Measurements from ENCODE around the gene MAST1.
"Not testable (repeated sequence)": the region's sequence is repeated elsewhere in the genome, so short reads cannot be mapped to it uniquely, and the experiment has no call there.

The MAST1 gene

DNA sequence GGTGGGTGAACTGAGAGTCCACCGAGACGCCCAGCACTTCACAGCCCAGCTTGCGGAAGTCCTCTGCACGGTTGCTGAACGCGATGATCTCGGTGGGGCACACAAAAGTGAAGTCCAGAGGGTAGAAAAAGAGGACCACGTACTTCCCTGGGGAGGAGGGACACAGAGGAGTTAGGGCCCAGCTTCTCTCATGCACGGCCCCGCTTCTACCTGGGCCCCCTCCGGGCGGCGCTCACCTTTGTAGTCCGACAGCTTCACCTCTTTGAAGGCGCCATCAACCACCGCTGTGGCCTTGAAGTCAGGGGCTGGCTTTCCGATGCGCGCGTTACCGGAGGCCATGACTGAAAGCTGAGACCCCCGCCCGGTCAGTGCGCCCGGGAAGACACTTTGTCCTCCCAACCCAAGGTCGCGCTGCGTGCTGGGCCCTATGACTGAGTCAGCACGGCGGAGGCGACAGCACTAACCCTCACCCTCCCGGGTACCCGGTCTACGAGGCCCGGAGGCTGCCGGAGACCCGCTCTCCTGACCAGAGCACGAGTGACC lies 37.3 kb upstream of the MAST1 start:
- no peak for DNase-seq (ENCODE audit: low read depth in 3 of 3)

DNA sequence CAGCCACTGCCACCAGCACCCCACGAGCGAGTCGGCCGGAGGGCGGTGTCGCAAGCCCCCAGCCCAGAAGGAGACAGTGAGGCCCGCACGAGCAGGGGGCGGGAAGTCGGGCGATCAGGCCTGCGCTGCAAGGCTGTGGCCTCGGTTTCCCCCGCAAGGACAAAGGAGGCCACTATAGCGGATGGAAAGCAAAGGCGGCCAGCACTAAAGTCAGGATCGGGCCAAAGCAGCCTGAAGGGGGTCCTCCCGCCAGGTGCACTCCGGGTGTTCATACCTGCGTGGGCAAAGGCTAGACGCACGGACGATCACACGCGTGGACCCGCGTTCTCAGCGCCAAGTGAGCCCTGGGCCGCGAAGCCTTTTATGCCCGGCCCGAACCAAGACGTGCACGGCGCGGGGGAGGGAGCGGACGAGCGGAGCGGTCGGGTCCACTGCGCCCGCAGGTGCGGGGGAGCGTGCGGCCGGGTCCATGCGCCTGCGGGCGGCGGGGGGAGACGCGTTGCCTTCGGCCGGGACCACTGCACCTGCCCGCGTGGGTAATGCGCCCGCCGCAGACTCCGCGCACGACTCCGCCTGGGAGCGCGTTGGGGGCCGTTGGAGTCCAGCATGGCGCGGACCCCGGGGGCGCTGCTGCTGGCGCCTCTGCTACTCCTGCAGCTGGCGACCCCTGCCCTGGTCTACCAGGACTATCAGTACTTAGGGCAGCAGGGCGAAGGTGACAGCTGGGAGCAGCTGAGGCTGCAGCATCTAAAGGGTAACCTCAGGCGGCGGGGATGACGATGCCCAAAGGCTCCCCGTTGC lies 36.6 kb upstream of the MAST1 start, which contains the start of the genes PRDX2 and THSD8:
Gene PRDX2 (minus strand): TSS at position 335 of the 801 bp plus-strand sequence. CDS start 539 bp downstream, outside the sequence.
Gene THSD8 (plus strand): TSS at position 604 of the 801 bp plus-strand sequence. CDS start 3 bp downstream, at position 607.
- peak in 2 of 3 donors; percentile 65 to 82 for DNase-seq (ENCODE audit: low read depth in 3 of 3)

DNA sequence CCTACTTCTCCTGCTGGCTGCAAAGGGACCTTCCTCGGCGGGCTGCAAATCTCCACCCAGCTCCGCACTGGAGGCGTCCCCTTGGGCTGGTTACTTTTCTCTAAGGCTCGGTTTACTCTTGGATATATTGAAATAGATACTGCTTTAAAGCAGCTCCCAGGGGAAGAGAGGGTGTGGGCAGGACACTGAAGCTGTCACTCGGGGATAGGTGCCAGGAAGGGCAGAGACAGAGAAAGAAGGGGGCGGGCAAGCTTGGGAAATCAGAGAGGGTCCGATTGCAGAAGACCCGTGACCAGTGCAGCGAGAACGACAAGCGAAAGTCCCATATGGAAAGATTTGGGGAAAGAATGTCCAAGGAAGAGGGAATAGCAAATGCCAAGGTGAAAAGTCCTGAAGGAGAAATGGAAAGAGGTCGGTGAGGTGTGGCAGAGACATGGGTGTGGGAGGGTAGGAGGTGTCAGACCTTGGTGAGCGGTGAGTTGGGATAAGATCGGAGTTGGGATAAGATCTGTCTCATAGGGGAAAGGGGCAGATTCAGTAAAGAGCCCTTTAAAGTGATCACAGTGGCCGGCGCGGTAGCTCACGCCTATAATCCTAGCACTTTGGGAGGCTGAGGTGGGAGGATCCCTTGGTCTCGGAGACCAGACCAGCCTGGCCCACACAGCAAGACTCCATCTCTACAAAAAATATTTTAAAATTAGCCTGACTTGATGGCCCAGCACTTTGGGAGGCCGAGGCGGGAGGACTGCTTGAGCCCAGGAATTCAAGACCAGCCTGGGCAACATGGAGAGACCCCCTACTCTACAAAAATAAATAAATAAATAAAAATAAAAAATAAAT lies 35.8 kb upstream of the MAST1 start:
- DNase-seq (ENCODE audit: low read depth in 3 of 3) = no peak

DNA sequence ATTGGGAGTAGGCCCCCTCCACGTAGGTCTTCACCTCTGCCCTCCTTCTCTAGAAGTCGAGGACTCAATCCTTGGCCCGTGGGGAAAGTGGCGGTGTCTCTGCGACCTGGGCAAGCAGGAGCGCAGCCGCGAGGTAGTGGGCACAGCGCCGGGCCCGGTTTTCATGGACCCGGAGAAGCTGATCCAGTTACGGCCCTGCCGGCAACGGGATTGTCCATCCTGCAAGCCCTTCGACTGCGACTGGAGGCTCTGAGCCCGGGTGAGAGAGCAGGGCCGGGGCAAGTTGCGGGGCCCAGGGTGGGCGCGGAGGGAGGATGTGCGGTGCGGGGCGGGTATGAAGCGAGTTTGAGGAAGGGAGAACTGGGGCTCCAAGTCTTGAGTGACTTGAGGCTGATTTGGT lies 34.3 kb upstream of the MAST1 start:
- no peak for DNase-seq (ENCODE audit: low read depth in 3 of 3)

DNA sequence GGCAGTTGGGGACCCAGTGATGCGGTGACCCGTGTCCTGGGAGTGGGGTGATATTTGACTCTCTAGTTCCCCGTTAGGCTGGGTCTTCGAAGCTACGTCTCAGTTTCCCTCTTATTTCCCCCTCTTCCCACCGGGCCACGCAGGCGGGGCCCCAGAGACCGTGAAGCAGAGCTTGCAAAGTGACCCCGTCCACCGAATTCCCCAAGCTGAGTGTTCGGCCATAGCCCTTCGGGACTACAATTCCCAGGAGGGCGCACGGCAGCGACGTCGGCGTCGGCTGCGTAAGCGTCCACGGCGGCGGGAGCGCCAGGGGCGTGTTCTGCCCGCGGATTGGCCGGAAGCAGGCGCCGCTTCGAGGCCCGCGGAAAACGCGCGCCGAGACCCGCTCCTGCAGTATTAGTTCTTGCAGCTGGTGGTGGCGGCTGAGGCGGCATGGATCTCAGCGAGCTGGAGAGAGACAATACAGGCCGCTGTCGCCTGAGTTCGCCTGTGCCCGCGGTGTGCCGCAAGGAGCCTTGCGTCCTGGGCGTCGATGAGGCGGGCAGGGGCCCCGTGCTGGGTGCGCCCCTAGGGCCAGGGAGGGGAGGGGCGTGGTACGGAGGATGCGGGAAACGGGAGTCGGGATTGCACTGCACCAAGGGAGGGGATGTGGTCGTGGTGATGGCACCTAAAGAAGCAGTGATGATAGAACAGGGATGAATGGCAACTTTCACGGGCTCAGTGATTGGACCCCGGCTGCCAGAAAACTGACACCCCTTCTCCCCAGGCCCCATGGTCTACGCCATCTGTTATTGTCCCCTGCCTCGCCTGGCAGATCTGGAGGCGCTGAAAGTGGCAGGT lies 31.9 kb upstream of the MAST1 start, which contains the start of gene RNASEH2A:
Gene RNASEH2A (plus strand): TSS at position 343 of the 840 bp plus-strand sequence. CDS start 90 bp downstream, at position 433.
- DNase-seq (ENCODE audit: low read depth in 3 of 3) = peak in 2 of 3 donors; percentile 79 to 85

DNA sequence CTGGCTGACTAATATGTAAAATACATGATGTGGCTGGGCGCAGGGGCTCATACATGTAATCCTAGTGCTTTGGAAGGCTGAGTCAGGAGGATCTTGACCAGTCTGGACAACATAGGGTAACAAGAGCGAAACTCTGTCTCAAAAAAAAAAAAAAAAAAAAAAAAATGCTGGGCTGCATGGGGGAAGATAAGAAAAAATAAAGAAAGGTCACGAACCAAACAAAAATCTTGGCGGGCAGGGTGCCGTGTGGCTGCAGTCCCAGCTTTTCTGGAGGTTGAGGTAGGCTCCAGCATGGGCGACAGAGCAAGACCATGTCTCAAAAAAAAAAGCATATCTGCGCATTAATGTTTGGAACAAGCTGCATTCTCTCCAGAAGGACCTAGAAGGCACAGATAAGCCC lies 23.2 kb upstream of the MAST1 start:
- no peak for DNase-seq (ENCODE audit: low read depth in 3 of 3)

DNA sequence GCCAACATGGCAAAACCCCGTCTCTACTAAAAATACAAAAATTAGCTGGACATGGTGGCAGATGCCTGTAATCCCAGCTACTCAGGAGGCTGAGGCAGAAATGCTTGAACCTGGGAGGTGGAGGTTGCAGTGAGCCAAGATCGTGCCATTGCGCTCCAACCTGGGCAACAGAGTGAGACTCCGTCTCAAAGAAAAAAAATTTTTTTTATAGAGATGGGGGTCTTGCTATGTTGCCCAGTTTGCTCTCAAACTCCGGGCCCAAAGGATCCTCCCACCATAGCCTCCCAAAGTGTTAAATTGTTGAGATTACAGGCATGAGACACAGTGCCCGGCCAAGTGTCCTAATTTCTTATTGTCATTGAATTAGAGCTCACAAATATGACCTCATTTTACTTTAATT lies 21.1 kb upstream of the MAST1 start:
- not testable (repeated sequence) for DNase-seq (ENCODE audit: low read depth in 3 of 3)

DNA sequence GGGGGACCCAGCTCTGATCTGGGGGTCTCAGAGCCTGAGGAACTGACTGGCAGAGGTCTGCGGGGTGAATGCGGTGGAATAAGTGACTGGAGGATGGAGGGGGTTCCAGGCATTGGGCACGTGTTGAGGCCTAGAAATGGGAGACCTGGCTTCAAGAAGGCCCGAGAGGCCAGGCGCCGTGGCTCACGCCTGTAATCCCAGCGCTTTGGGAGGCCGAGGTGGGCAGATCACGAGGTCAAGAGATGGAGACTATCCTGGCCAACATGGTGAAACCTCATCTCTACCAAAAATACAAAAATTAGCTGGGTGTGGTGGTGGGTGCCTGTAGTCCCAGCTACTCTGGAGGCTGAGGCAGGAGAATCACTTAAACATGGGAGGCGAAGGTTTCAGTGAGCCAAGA lies 20.5 kb upstream of the MAST1 start:
- DNase-seq (ENCODE audit: low read depth in 3 of 3) = not testable (repeated sequence)

DNA sequence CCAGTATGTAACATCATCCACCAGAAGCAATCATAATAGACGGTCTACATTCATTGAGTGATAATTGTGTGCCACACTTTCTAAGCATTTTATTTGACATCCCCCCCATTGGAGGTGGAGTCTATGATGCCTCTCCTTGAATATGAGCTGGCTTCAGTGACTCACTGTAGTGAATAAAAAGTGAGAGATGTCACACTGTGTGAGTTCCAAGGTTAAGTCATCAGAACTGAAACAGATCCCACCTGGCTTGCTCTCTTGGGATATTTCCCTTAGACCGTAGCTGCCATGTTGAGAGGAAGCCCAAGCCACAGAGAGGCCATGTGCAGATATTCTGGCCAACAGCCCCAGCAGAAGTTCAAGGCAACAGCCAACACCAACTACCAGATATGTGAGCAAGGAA lies 16.6 kb upstream of the MAST1 start:
- no peak for DNase-seq (ENCODE audit: low read depth in 3 of 3)

DNA sequence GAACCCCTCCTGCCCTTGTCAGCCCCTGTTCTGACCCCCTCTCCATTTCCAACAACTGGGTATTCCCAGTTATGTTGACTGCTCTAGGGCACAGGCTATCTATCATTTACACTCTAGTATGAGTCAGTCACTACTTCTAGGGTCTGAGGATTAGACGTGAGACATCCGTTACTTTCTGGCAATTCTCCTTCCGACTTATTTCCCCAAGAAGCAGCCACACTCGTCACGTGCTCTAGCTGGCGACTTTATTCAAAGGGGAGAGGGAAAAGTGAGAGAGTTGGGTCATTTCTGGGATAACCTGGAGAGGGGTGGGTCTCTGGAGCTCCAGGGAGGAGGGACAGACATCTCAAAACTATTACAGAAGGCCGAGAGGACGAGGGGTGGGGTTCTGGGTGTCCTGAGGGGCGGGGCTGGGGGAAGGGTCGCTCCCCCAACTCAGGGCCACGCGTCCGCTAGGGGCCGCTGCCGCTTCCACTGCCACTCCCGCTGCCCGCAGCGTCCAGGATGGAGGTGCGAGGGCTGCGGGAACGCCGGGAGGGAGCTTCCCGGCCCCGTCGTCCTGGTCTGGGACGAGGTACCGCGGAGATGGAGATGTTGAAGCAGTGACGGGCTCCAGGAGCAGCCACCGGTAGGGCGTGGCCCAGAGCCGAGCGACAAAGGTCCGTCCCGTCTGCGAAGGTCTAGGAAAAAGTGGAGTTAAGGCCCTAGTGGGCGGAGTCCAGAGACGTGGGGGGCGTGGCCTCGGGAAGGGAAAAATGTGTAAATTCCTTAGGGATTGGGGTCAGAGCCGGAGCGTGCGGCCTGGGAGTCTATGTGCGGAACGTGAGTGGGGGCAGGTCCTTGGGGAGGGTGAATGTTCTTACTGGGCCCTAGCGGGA lies 12.8 kb upstream of the MAST1 start:
- no peak for DNase-seq (ENCODE audit: low read depth in 3 of 3)

DNA sequence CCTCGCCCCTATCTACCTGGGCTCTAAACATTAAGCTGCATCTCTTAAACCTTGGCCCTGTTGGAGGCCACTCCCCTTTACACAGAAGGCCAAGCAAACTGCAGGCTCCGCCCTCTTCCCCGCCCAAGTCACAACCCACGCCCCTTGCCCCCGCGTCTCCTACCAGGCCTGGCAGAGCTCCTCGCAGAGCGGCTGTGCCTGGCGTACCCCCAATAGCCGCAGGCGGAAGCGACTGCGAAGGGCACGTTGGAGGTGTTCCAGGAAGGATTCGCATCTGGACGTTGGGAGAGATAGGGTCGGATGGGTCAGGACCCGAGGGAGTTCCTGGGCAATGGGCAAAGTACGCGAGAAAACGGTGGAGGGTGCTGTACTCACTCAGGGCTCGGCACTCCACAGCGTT lies 9.8 kb upstream of the MAST1 start:
- no peak for DNase-seq (ENCODE audit: low read depth in 3 of 3)

DNA sequence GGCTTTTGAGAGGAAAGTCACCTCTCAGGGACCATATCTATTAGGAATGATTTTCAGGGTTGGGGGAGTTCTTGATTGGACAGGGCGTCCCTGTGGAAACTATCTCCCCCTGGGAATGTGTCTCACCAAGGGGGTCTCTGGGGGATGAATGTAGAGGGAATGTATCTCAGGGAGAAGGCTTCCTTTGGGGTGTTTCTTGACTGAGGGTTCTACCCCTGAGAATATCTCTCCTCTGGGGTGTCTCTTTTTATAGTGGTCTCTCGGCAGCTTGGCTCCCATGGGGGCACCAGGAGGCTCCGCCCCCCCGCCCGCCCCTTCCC lies 4.9 kb upstream of the MAST1 start:
- no peak for DNase-seq (ENCODE audit: low read depth in 3 of 3)

DNA sequence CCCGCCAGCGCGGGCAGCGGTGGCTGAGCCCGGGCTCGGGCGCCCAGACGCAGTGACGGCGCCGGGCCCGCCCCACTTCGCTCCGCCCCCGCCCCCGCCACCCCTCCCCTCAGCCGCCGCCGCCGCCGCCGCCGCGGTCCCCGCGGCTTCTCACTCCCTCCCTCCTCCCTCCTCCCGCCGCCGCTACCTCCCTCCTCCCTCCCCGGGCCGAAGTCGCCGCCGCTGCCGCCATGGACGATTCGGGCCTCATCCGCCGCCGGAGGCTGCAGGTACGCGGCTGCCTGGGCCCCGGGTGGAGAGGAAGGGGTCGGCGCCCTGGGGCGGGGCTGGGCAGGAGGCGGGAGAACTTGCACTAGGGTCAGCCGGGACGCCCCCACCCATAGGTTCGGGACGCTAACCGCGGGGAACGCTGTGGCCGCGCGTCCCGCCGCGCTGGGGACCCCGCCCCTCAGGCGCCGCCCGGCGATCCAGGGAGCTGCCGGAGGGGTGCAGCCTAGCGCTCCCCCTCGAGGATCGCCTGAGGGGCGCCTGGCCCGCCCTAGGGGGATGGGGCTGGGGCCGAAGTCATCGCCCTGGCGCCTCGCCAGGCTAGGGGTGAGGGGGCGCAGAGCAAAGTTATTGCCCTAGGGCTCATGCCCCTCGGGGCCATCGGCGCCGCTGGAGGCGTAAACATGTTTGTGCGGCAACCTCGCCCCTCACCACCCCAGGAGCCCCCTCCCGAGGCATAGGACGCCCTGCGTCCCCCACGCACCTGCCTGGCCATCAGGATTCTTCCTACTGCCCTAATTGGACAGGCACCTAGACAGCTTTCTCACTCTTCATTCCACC lies 4.4 kb upstream of the MAST1 start:
- peak in 1 of 3 donors; percentile 43 for DNase-seq (ENCODE audit: low read depth in 3 of 3)

DNA sequence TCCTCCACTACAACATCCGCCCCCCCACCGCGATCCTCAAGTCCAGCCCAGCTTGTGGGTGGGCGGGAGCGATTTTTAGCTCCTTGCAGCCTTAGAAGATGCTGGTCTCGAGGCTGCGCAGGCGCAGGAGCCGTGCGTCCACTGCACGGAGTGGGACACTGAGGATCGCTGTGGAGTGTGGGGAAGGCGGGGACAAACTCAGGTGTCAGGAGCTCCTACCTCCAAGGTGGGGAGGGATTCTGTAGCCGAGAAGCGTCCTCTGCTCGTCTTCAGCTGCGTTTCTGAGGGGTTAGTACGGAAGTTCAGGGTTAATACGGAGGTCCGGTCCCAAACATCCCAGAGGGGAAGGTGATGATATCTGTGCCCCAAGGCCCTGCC lies 3.8 kb upstream of the MAST1 start, which contains the start of gene RTBDN:
Gene RTBDN (minus strand): TSS at position 14 of the 378 bp plus-strand sequence. CDS start 4,600 bp downstream, outside the sequence.
- DNase-seq (ENCODE audit: low read depth in 3 of 3) = no peak

DNA sequence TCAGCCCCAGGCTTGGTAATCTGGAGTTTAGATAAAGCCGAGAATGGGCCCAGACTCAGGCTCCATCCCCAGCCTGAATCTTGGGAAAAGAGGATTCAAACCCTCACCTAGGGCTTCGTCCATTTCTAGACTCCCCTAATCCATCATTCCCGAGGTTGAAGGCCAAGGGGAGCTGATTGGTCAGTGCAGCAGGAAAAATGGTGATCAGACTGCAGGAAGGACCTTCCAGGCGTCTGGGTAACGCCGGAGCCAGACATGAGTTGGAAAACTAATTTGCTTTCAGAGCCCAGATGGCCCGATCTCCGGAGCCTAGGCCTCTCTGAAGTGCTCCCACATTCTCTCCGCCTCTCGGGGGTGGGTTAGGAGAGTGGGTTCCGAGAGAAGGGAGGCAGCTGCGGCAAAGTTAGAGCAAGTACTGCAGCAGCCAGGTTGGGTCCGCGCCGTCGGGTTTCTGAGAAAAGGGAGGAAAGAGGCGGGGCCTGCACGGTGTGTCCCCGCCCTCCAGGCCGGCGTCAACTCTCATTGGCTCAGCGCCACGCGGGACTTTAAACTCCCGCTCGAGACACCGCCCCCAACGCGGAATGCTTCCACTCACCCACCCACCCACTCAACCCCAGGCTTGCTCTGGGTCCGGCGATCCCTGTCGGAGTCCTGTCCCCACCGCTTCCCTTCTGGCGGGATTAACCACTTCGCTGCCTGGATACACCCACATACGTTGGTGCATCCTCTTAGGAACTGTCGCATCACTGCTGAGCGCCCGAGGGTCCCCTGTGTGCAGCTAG lies 3.1 kb upstream of the MAST1 start:
- DNase-seq (ENCODE audit: low read depth in 3 of 3) = no peak

DNA sequence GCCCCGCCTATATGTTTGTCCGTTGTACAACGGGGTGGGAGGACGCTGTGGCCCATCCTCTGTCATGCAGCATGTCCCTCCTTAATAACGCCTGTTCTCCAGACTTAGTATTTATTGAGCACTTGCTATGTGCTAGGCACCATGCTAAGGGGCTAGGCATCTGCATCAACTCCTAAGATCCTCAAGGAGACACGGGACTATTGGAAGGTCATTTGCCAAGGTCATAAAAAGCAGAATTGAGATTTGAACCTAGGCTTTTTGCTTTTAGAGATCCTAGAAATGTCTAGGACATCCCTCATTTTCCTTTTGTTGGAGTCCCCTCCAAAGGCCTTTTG lies 1.8 kb upstream of the MAST1 start:
- no peak for DNase-seq (ENCODE audit: low read depth in 3 of 3)

DNA sequence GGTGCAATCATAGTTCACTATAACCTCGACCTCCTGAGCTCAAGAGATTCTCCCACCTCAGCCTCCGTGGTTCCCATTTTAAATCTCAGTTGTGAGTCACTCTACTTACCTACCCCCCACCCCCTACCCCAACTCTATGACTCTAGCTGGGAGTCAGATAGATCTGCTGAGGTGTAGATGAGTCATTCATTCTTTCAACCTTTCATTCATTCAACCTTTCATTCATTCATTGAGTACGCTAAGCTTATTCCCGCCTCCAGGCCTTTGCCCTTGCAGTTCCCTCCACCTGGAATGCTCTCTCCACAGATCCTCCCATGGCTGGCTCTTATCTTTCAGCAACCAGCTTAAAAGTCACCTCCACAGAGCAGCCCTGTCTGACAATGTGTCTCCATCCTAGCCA lies 1.1 kb upstream of the MAST1 start:
- no peak for DNase-seq (ENCODE audit: low read depth in 3 of 3)

DNA sequence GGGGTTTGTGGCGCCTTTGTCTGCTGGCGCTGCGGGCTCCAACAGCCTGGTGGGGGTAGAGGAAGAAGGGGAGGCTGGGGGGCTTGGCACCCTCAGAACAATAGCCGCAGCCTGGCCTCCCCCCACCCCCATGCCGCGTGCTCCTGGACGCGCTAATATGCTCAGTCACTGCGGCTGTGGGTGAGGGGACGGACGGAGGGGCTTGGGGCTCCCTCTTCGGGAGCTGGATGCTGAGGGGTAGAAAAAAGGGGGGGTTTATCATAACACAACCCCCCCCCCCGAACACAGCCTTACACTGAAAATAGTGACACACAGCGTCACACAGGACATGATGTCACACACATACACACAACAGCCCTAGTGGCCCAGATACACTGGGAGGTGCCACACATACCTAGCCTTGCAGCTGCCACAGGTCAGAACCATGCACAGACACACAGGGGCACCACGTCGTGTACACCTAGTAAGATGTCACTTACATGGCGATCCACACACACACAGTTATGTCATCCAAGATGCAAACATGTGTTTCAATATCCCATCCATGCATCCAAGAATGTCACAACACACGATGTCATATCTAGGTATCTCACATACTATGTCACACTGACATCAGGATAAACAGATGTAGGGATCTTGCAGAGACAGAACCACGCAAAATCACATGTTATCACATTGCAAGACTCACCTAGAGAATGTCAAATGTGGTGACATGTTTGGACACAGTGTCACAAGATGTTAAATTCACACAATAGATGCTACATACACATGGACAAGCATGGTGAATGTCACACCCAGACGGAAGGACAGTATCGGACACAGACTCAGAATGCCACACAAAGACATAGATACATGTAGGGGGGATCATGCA lies 806 bp downstream of the MAST1 start:
- no peak for DNase-seq (ENCODE audit: low read depth in 3 of 3)

Data from stimulated activated CD4-positive, alpha-beta T cell treated with anti-CD3 and anti-CD28 coated beads, TNF-alpha, amount 100 ng/mL, for 48 hours (primary cell).